ENCODE results near the gene NFATC2IP.

DNA sequence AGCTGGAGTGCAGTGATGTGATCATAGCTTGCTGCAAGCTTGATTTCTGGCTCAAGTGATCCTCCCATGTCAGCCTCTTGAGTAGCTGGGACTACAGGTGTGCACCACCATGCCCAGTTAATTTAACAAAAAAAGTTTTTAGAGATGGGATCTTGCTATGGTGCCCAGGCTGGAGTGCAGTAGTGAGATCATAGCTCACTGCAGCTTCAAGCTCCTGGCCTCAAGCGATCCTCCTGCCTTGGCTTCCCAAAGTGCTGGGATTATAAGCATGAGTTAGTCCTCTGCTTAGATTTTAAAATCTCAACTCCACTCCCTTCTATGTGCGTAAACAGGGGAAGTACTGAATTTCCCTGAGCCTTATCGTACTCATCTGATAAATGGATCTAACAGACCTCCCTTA, 32.0 kb upstream of the NFATC2IP start:
- no peak for TF ChIP-seq POLR2A (IDR thresholded peaks at IDR 0.05)
- TF ChIP-seq, protein P1, sequence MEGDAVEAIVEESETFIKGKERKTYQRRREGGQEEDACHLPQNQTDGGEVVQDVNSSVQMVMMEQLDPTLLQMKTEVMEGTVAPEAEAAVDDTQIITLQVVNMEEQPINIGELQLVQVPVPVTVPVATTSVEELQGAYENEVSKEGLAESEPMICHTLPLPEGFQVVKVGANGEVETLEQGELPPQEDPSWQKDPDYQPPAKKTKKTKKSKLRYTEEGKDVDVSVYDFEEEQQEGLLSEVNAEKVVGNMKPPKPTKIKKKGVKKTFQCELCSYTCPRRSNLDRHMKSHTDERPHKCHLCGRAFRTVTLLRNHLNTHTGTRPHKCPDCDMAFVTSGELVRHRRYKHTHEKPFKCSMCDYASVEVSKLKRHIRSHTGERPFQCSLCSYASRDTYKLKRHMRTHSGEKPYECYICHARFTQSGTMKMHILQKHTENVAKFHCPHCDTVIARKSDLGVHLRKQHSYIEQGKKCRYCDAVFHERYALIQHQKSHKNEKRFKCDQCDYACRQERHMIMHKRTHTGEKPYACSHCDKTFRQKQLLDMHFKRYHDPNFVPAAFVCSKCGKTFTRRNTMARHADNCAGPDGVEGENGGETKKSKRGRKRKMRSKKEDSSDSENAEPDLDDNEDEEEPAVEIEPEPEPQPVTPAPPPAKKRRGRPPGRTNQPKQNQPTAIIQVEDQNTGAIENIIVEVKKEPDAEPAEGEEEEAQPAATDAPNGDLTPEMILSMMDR (IDR thresholded peaks at IDR 0.05): no peak
- no peak for TF ChIP-seq EP300 (IDR thresholded peaks at IDR 0.05)

All from tibial nerve (tissue), 4 donors.